ENCODE data around the gene ZNF668.

DNA sequence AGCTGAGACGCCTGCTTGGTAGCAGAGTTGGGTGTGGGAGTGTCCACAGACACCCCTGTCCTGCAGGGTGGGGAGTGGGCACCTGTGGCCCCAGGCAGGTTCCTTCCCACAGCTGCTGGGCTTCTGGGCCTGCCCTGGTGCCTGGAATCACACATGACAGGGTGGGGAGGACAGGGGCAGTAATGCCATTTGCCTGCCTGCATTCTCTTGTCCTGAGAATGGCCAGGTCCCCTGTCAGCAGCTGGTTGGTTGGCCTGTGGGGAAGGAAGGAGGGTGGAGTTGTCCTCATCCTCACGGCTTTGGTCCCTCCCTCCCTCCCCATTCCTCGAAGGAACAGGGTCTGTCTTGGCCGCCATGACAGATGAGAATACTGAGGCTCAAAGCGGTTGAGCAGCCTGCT is 9.5 kb upstream of the ZNF668 start:
- TF ChIP-seq CTCF (IDR thresholded peaks at IDR 0.05): no peak
- TF ChIP-seq POLR2A (IDR thresholded peaks at IDR 0.05): no peak
